NCI-H1694 treated with DMSO at 0.1 percent for 48 hours (cell line): ENCODE data around the gene SREBF1.
A peak's percentile ranks its signal among the peaks of the same experiment; 100 is the strongest.

Experiments
- DNase-seq: peaks from one replicate; lab custom pipeline; 2025; lab: John Stamatoyannopoulos, UW

The SREBF1 gene

GRCh38 chr17:17841601-17842025, 4.8 kb upstream of the SREBF1 start:
- DNase-seq, result no peak

- peak; percentile 40 for DNase-seq
Measured at GRCh38 chr17:17840751-17841591, 4.2 kb upstream of the SREBF1 start.

GRCh38 chr17:17839791-17840707, 3.3 kb upstream of the SREBF1 start:
- peak; percentile 64 for DNase-seq

GRCh38 chr17:17837966-17838962, 1.5 kb upstream of the SREBF1 start:
- DNase-seq, result no peak

- DNase-seq, result no peak
Measured at GRCh38 chr17:17837380-17837821, 615 bp upstream of the SREBF1 start.

- peak; percentile 90 for DNase-seq
Measured at GRCh38 chr17:17836250-17836817, 452 bp downstream of the SREBF1 start.

- no peak for DNase-seq
Measured at GRCh38 chr17:17835415-17836249, 1.2 kb downstream of the SREBF1 start.

- DNase-seq, result no peak
Measured at GRCh38 chr17:17834974-17835373, 1.8 kb downstream of the SREBF1 start.

- DNase-seq, result no peak
Measured at GRCh38 chr17:17833658-17834357, 3.0 kb downstream of the SREBF1 start.

GRCh38 chr17:17832032-17832363, 4.8 kb downstream of the SREBF1 start:
- no peak for DNase-seq

GRCh38 chr17:17831208-17832031, 5.4 kb downstream of the SREBF1 start:
- DNase-seq, result no peak

- no peak for DNase-seq
Measured at GRCh38 chr17:17830740-17831207, 6.0 kb downstream of the SREBF1 start.

- no peak for DNase-seq
Measured at GRCh38 chr17:17830269-17830567, 6.6 kb downstream of the SREBF1 start.

- no peak for DNase-seq
Measured at GRCh38 chr17:17827826-17828621, 8.8 kb downstream of the SREBF1 start.

GRCh38 chr17:17826942-17827785, 9.6 kb downstream of the SREBF1 start:
- no peak for DNase-seq

- DNase-seq, result no peak
Measured at GRCh38 chr17:17826342-17826713, 10.5 kb downstream of the SREBF1 start.
